Activated CD4-positive, CD25-positive, alpha-beta regulatory T cell treated with anti-CD3 and anti-CD28 coated beads, Interleukin-2, amount 50 U/mL, for 24 hours (primary cell): ENCODE results near the gene LGI1.
A peak's percentile ranks its signal among the peaks of the same experiment; 100 is the strongest.
"Not testable (repeated sequence)": the region's sequence is repeated elsewhere in the genome, so short reads cannot be mapped to it uniquely, and the experiment has no call there.

Source experiments
- ATAC-seq, 2 donors: fragments of 150-1000 bp; cut with Tn5 transposase; one replicate each; pipeline ENCODE4 v1.10.0; 2021; ENCODE audit warnings: mild to moderate bottlenecking in 1 of 2, moderate library complexity in 1 of 2

The LGI1 gene

DNA sequence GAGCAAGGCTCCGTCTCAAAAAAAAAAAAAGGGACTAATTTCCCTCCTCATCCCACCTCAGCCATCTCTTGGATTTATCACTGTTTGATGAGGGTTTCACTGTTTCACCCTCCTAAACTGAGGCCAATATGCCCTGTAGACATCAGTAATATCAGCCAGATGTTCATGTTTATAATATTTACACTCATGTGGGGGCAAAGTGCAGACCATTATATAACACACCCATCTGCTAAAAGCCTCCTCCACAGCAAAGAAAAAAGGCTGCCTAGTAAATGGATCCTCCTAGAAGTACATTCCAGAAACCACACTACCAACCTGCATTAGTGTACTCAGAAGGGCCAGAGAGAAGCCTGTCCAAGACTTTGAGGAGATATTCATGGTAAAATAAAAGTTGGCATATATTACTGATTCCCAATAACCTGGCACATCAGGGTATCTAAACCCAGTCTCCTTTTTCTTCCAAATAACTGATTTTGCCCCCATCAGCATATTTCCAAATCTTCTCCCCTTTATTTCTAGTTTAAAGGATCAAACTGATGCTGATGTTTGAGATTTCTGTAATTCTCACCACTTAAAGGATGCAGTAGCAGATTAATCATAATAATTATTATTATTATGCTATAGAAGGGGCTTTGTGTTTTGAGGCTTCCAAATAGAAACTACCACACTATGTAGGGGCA lies 55.1 kb downstream of the LGI1 start:
- no peak for ATAC-seq

DNA sequence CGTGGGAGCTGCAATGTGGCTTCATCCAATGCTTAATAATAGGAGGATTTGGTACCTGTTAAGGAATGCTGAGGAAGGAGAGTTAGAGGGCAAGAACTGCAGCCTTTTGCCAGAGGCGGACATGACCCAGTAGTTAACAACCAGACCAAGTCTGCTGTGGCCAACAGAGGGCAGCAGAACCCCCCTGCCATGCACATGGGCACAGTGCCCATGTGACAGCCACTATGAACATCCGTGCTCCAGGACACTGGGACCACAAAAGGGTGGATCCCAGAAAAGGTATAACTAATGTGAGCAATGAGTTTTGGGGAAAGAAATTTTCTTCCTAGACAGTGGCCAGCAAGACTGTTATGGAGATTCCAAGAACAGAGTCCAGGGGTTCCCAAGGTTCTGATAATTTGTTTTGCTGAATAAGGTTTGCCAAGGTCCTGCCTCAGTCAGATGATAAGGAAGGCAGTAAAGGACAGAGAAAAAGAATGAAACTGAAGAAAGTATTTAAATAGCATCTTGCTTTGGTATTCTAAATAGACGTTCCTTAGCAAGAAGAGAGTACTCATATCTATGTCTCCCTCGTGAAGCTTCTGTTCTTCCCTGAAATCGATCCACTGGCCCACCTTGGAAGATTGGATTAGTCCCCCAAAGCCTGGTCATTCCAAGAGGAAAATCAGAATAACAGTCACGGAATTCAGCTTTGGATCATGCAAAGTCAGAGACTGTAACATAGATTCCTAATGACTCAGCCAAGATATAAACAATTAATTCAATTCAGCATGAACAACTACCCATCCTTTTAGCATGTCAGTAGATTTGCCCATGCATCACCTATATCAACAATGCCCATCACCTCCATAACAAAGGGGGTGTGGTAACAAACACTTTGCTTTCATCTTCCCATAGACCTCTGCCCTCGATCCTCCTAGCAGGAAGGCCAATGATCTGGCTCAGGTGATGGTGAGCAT lies 56.0 kb downstream of the LGI1 start:
- ATAC-seq = peak; percentile 67 to 68

DNA sequence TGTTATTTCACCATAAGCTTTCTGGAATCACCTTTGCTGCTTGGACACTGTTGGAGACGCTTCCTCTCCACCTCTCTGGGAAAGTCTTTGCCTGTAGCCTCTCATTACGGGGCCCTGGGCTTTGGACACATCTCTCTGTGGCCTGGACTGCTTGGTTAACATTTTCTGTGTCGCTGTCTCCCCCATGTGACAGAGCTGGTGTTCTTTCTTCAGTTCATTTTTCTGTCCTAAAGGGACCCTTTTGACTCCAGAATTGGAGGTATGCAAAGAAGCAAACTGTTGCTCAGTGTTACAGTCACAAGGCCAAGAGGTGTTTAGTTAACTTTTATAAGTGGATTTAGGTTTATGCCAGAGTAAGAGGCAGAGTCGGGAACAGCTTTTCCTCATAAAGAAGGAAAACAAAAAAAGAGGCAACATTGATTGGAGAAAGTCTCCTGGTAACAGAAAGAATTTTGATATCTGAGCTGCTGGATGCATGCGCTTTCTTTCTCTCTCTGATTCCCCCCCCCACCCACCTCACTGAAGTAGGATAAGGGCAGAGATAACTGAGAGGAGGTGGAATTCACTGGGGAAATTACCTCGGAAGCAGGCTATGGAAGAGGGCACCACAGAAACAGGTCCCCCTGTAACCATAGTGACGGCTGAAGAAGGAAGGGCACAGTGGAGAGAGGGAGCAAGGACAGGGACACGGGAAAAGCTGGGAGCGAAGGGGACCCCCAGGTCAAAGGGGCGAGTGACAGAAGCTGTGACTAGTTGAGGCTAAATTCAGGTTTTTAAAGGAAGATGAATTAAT lies 57.8 kb downstream of the LGI1 start:
- ATAC-seq = no peak

DNA sequence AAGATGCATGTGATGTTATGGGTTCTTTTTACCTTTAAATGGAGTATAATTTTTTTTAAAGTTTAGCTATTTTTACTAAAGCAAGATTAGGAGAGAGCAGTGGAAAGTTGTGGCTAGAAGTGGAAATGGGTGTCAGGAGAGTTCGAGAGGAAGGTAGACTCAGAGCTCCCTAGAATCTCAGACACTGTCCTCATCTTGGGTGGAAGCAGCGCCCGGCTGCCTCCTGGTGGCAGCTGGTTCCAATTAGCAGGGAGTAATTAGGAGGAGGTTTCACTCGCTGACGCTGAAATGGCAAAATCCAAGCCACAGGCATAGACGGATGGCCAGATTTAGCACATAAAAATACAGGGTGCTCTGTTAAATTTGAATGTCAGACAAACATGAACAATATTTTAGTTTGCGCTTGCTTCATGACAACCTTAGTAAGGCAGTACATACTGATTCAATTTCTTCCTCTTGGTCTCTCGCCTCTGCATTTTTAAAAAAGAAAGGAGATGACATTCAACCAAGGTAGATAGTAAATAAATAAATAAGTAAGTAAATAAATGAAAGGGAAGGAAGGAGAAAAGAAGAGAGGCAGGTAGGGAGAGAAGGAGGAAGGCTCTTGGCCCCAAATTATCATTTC lies 58.5 kb downstream of the LGI1 start:
- ATAC-seq = no peak

DNA sequence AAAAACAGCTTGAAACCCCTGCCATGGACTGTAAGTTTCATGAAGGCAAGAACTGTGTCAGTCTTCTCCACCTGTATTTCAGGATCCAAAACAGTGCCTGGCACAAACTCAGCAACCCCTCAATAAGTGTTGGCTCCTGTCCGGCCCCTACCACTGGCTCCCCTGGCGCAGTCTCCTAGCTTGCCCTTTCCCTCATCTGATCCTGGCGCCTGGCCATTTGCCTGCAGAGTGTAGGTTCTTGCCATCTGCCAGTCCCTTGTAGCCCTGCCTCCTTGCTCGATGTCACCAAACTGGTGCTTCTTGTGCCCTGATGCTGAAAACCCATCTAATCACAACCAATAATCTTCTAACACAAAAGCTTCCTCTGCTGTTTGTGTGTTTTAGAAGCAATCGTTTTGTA lies 60.4 kb downstream of the LGI1 start:
- no peak for ATAC-seq

- no peak for ATAC-seq
These were observed 61.8 kb downstream of the LGI1 start for GRCh38 chr10:93819520-93819919.

DNA sequence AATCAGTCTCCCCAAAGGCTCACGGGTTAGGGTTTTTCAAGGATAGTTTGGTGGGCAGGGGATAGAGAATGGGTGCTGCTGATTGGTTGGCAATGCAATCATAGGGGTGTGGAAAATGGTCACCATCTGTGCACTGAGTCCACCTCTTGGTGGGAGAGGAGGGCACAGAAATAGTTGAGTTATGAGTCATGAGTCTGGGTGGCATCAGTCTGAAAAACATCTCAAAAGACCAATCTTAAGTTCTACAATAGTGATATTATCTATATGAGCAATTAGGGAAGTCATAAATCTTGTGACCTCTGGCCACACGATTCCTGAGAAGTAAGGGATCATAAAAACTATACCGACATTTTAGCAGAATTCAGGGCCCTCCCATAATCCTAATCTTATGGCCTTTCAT lies 62.7 kb downstream of the LGI1 start:
- no peak for ATAC-seq

DNA sequence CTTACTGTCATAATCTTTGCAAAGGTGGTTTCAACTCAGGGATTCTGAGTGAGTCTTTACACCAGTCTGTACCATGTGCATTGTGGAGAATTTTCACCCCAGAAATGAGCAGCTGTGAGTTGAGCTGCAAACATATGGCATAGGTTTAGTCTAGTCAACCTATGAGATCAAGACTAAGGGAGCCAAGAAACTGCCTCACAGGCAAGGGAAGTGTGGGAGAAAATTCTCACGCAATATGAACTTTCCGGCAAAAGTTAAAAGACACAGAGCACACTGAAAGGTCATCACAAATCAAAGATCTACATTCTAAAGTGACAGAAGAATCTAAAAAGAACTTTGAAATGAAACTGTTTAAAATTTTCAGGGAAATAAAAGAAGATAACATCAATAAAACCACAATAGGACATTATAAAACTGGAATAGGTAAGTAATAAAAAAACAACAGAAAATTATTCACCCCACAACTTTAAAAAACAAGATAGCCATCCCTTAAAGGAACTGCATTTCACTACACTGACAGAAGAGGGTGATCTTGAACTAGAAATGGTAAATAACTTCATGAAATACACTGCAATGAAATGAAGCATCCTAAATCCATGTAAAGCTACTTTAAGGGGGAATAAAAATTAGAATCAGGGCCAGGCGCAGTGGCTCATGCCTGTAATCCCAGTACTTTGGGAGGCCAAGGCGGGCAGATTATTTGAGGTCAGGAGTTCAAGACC lies 63.5 kb downstream of the LGI1 start:
- ATAC-seq = no peak

DNA sequence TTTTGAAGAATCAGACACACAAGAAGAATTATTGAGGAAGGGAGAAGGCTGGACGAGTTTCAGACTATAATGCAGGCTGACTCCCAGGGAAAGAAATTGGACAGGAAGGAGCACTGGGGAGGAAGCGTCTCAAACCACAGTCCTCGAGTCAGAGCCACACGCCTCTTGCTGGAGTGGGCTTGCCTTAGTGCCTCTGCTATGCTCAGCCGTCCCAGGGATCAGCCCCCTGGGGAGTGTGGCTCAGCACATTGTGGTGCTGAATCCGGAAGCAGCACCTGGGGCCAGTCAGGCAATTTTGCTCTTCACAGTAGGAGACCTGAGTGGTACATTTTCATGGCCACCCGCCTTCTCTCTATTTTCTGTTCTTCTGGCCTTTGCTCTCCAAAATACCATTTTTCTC lies 68.6 kb downstream of the LGI1 start:
- ATAC-seq = no peak

- ATAC-seq = no peak
These were observed 69.5 kb downstream of the LGI1 start for GRCh38 chr10:93827056-93827804.

DNA sequence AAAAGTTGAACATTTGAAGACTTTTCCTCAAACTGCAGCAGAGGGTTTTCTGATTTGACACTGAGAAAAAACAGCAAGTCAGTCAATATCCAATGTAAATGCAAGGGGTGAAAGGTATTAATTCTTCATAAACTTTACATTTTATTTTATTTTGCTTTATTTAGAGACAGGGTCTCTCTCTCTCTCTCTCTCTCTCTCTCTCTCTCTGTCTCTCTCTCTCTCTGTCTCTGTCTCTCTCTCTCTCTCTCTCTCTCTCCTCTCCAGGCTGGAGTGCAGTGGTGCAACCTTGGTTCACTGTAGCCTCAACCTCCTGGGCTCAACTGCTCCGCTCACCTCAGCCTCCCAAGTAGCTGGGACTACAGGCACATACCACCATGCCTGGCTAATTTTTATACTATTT lies 73.3 kb downstream of the LGI1 start:
- not testable (repeated sequence) for ATAC-seq

GRCh38 chr10:93835770-93836169 lies 78.0 kb downstream of the LGI1 start:
- ATAC-seq = no peak

GRCh38 chr10:93837822-93838221 lies 80.1 kb downstream of the LGI1 start:
- ATAC-seq = no peak

DNA sequence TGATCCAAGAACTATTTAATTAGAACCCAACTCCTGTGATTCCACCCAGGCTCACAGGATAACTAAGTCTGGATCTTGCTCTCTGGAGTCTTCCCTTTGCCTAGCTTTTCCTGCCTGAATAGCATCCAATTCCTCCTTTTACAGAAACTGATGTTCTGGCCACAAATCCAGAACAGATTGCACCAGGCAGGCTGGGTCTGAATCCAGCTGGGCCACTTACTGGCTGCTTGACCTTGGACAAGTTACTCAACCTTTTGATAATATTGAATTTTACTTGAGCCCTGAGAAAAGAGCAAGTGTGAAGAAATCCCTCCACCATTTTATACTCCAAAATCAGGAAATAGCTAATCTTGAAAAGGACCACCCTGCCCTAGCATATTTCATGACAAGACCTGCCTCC lies 80.5 kb downstream of the LGI1 start:
- ATAC-seq = no peak

DNA sequence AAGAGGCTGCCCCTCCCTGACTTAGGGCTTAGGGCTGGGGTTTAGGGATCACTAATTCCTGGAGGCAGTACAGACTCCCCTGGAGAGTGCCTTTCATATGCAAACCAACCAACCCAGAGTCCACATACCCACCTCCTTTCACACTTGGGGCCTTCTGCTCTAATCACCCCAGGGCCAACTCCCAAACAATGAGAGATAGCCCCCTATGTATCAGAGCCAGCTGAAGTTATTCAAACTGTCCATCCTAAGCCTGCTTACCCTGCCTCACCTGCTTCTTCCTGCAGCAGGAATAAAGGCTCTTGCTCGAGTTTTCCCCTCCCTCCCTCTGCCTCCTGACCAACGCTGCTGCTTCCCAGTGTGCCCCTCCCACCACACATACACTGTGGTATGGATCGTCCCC lies 84.2 kb downstream of the LGI1 start:
- no peak for ATAC-seq

GRCh38 chr10:93844979-93845626 lies 87.4 kb downstream of the LGI1 start:
- ATAC-seq = no peak
